Tibial nerve (tissue), 4 donors: Measurements from ENCODE around the gene ZKSCAN5.

Experiments
- CTCF ChIP-seq, 5 experiments: fragments of 200-600 bp in 3 of 5; fragments of 450-650 bp in 2 of 5; sonication (generic) in 3 of 5; IDR thresholded peaks; one replicate each; pipeline ENCODE4 v1.5.1; 2016 to 2019; ENCODE audit warnings: antibody characterized with exemption in 5 of 5, mild to moderate bottlenecking in 3 of 5, moderate library complexity in 2 of 5
- EP300 ChIP-seq, 2 donors: sonication (generic); formaldehyde crosslinking; IDR thresholded peaks; one replicate each; pipeline ENCODE4 v1.6.1; 2017; ENCODE audit warnings: antibody characterized with exemption in 2 of 2, mild to moderate bottlenecking in 1 of 2
- POLR2A ChIP-seq, 2 donors: fragments of 450-650 bp; IDR thresholded peaks; one replicate each; pipeline ENCODE4 v1.6.1; 2017; ENCODE audit warnings: antibody characterized with exemption in 2 of 2, mild to moderate bottlenecking in 2 of 2, moderate library complexity in 2 of 2

GRCh38 chr7:99558306-99559174, 54.1 kb downstream of the ZKSCAN5 start, which contains the start of gene ZNF655:
- TF ChIP-seq EP300 (IDR thresholded peaks at IDR 0.05), result peak; percentile 57 to 93
- peak in 1 of 5 experiments; percentile 21 for TF ChIP-seq CTCF (IDR thresholded peaks at IDR 0.05)
- peak; percentile 66 to 82 for TF ChIP-seq POLR2A (IDR thresholded peaks at IDR 0.05)
